HCT116 (cell line): Measurements from ENCODE around the gene ARL5B. TPM values are rescaled to one million over a fixed set of nuclear protein-coding genes. Genes with fewer than 3 reads are reported as not detected.

ENCODE experiments used
- ATAC-seq: fragments of 200-7000 bp; cut with Tn5 transposase; 2 replicates; pipeline ENCODE4 v1.9.1; 2020; ENCODE audit warnings: mild to moderate bottlenecking, moderate library complexity
- BruUV-seq: library from RNA; stranded (reverse); fragments of 400-500 nt; replicated peaks from 2 replicates; lab custom pipeline; 2021; lab: Mats Ljungman, UMichigan
- CTCF ChIA-PET: fragments of 300-600 bp; sonication (Branson Sonifier 250); formaldehyde crosslinking; loops from one replicate; lab custom pipeline; 2021; ENCODE audit warnings: antibody characterized with exemption; lab: Charles Lee
- POLR2A ChIA-PET: fragments of 300-600, 350-600 bp; sonication (Branson Sonifier 250); formaldehyde crosslinking; loops from one replicate; lab custom pipeline; 2021; ENCODE audit warnings: antibody characterized with exemption; lab: Charles Lee
- RAD21 ChIA-PET, 2 experiments: fragments of 300-600 bp; sonication (Branson Sonifier 250); formaldehyde crosslinking; loops; one replicate each; lab custom pipeline; 2023; ENCODE audit warnings: low total read pairs in 2 of 2; ENCODE audit not compliant: uncharacterized antibody in 2 of 2, unreplicated experiment in 2 of 2, low non-redundant PET in 1 of 2; lab: Charles Lee
- DNase-seq: peaks from one replicate; pipeline ENCODE4 v3.0.0-alpha.2; 2010; ENCODE audit warnings: low read depth, low spot score
- H2AFZ ChIP-seq: fragments of 200-600 bp; shearing (Covaris generic), sonication (generic); 2 replicates; pipeline ENCODE4 v1.6.1; 2017; ENCODE audit warnings: low read depth, mixed run types, mixed read lengths, antibody characterized with exemption, low read length; ENCODE audit not compliant: poor library complexity, severe bottlenecking
- H3K27ac ChIP-seq: 2 replicates; pipeline ENCODE4 v1.5.1; 2012; ENCODE audit warnings: low read depth, low read length
- H3K27me3 ChIP-seq: fragments of 200-600 bp; sonication (generic); 2 replicates; pipeline ENCODE4 v1.6.1; 2016; ENCODE audit warnings: mixed run types, low read length, mixed read lengths; ENCODE audit not compliant: insufficient read depth
- H3K36me3 ChIP-seq, 2 experiments: fragments of 200-500 bp in 1 of 2; fragments of 200-600 bp in 1 of 2; sonication (Bioruptor generic) in 1 of 2; sonication (generic) in 1 of 2; 2 replicates each; pipeline versions ENCODE4 v1.5.1 to v1.6.1; 2014 to 2016; ENCODE audit warnings: low read length in 2 of 2, inconsistent platforms in 1 of 2, mixed read lengths in 1 of 2, mixed run types in 1 of 2; ENCODE audit not compliant: insufficient read depth in 2 of 2, control insufficient read depth in 1 of 2
- H3K4me1 ChIP-seq, 2 experiments: fragments of 200-600 bp in 1 of 2; sonication (generic) in 1 of 2; 2 replicates each; pipeline versions ENCODE4 v1.5.1 to v1.6.1; 2012 to 2017; ENCODE audit warnings: low read length in 2 of 2, inconsistent platforms in 1 of 2, mild to moderate bottlenecking in 1 of 2, mixed read lengths in 1 of 2, mixed run types in 1 of 2, moderate library complexity in 1 of 2; ENCODE audit not compliant: insufficient read depth in 2 of 2, control insufficient read depth in 1 of 2
- H3K4me2 ChIP-seq: fragments of 200-600 bp; sonication (generic); 2 replicates; pipeline ENCODE4 v1.6.1; 2017; ENCODE audit warnings: mixed run types, low read length, mixed read lengths
- H3K4me3 ChIP-seq, 2 experiments: fragments of 200-600 bp in 1 of 2; sonication (generic) in 1 of 2; replicated peaks in 1 of 2; 2 replicates each; pipeline ENCODE4 v1.5.1; 2011 to 2016; ENCODE audit warnings: low read length in 2 of 2, control low read depth in 1 of 2, low read depth in 1 of 2, mild to moderate bottlenecking in 1 of 2, mixed read lengths in 1 of 2, mixed run types in 1 of 2
- H3K79me2 ChIP-seq: fragments of 200-600 bp; sonication (generic); 2 replicates; pipeline ENCODE4 v1.6.1; 2017; ENCODE audit warnings: mild to moderate bottlenecking, mixed run types, low read length, moderate library complexity, mixed read lengths; ENCODE audit not compliant: insufficient read depth
- H3K9ac ChIP-seq: fragments of 200-600 bp; sonication (generic); 2 replicates; pipeline ENCODE4 v1.6.1; 2016; ENCODE audit warnings: low read length, mixed read lengths
- H3K9me2 ChIP-seq: fragments of 200-600 bp; sonication (generic), shearing (Covaris generic); 2 replicates; pipeline ENCODE4 v1.6.1; 2017; ENCODE audit warnings: mixed run types, mild to moderate bottlenecking, moderate library complexity; ENCODE audit not compliant: insufficient read depth
- H3K9me3 ChIP-seq, 2 experiments: fragments of 200-500 bp in 1 of 2; fragments of 200-600 bp in 1 of 2; sonication (Bioruptor generic) in 1 of 2; sonication (generic) in 1 of 2; 2 replicates each; pipeline ENCODE4 v1.6.1; 2014 to 2017; ENCODE audit warnings: low read length in 2 of 2, mixed read lengths in 2 of 2, inconsistent platforms in 1 of 2, low read depth in 1 of 2, mild to moderate bottlenecking in 1 of 2, mixed run types in 1 of 2, moderate library complexity in 1 of 2; ENCODE audit not compliant: control insufficient read depth in 1 of 2, insufficient read depth in 1 of 2
- H4K20me1 ChIP-seq: fragments of 200-600 bp; sonication (generic), shearing (Covaris generic); 2 replicates; pipeline ENCODE4 v1.6.1; 2017; ENCODE audit warnings: mixed run types, mild to moderate bottlenecking, moderate library complexity; ENCODE audit not compliant: insufficient read depth
- ATF3 ChIP-seq: IDR thresholded peaks from 2 replicates; pipeline ENCODE4 v1.6.1; 2012
- CBX3 ChIP-seq: IDR thresholded peaks from 2 replicates; pipeline ENCODE4 v1.6.1; 2012; ENCODE audit warnings: low read depth
- CTCF ChIP-seq, 3 experiments: fragments of 200-600 bp in 1 of 3; sonication (generic) in 1 of 3; IDR thresholded peaks in 2 of 3; conservative IDR thresholded peaks in 1 of 3; 2 replicates each; pipeline ENCODE4 v1.5.1; 2012 to 2017; ENCODE audit warnings: low read depth in 2 of 3, low read length in 2 of 3, antibody characterized with exemption in 1 of 3, borderline replicate concordance in 1 of 3, control low read depth in 1 of 3, mild to moderate bottlenecking in 1 of 3, mixed read lengths in 1 of 3, mixed run types in 1 of 3, moderate library complexity in 1 of 3; ENCODE audit not compliant: insufficient read depth in 1 of 3
- EGR1 ChIP-seq: IDR thresholded peaks from 2 replicates; pipeline ENCODE4 v1.6.1; 2012; ENCODE audit warnings: low read depth
- ELF1 ChIP-seq: IDR thresholded peaks from 2 replicates; pipeline ENCODE4 v1.6.1; 2012; ENCODE audit warnings: low read depth, borderline replicate concordance
- EZH2 ChIP-seq: fragments of 200-600 bp; sonication (generic); IDR thresholded peaks from 2 replicates; pipeline ENCODE4 v1.6.1; 2017; ENCODE audit warnings: antibody characterized with exemption, mixed run types
- FOSL1 ChIP-seq: IDR thresholded peaks from 2 replicates; pipeline ENCODE4 v1.6.1; 2012; ENCODE audit warnings: low read depth
- MAX ChIP-seq: IDR thresholded peaks from 2 replicates; pipeline ENCODE4 v1.6.1; 2012
- POLR2A ChIP-seq: IDR thresholded peaks from 2 replicates; pipeline ENCODE4 v1.7.0; 2011; ENCODE audit warnings: borderline replicate concordance; ENCODE audit not compliant: insufficient read depth, insufficient read length; ENCODE audit errors: extremely low read depth
- POLR2AphosphoS5 ChIP-seq: IDR thresholded peaks from 2 replicates; pipeline ENCODE4 v1.6.1; 2011; ENCODE audit warnings: mild to moderate bottlenecking, low read depth, low read length, moderate library complexity
- REST ChIP-seq: IDR thresholded peaks from 2 replicates; pipeline ENCODE4 v1.6.1; 2012; ENCODE audit warnings: low read depth
- SP1 ChIP-seq: IDR thresholded peaks from 2 replicates; pipeline ENCODE4 v1.6.1; 2012; ENCODE audit warnings: low read depth
- SRF ChIP-seq: IDR thresholded peaks from 2 replicates; pipeline ENCODE4 v1.6.1; 2012; ENCODE audit warnings: low read depth
- TCF7L2 ChIP-seq: IDR thresholded peaks from 2 replicates; pipeline ENCODE4 v1.7.0; 2011; ENCODE audit warnings: borderline replicate concordance, inconsistent platforms; ENCODE audit not compliant: insufficient read depth, insufficient read length; ENCODE audit errors: extremely low read depth
- YY1 ChIP-seq: IDR thresholded peaks from 2 replicates; pipeline ENCODE4 v1.6.1; 2011; ENCODE audit warnings: low read length, low read depth, moderate library complexity, mild to moderate bottlenecking; ENCODE audit not compliant: insufficient replicate concordance; ENCODE audit errors: extremely low read depth
- ZBTB33 ChIP-seq: IDR thresholded peaks from 2 replicates; pipeline ENCODE4 v1.6.1; 2011; ENCODE audit warnings: mild to moderate bottlenecking, low read length, moderate library complexity; ENCODE audit not compliant: insufficient replicate concordance; ENCODE audit errors: extremely low read depth
- ZFX ChIP-seq: fragments of 450-650 bp; IDR thresholded peaks from 2 replicates; pipeline ENCODE4 v1.6.1; 2017
- intact Hi-C: fragments of 100-400 bp; cut with micrococcal nuclease; formaldehyde crosslinking; loops from 2 replicates; pipeline ENCODE4 v1.10.0; 2022
- total RNA-seq: library from RNA; stranded (reverse); gene quantifications from one replicate; pipeline ENCODE4 v1.2.1, GENCODE V29; 2021; ENCODE audit not compliant: unreplicated experiment

ARL5B gene
- total RNA-seq, 1 experiment from 2014 or later = 21.1 TPM

GRCh38 chr10:18710201-18710653, 51.0 kb downstream of the ARL5B start:
- no peaks in the 10 kb centered on the region for H3K79me2 ChIP-seq
- H3K27ac ChIP-seq = no peak overlapping the region
- DNase-seq = no peak
- TF ChIP-seq EZH2 (no peak), CTCF (IDR thresholded peaks at IDR 0.05 in 2 of 3, conservative IDR thresholded peaks at IDR 0.05 in 1 of 3; ENCODE audit: borderline replicate concordance in 1 of 3, insufficient read depth in 1 of 3, low read depth in 2 of 3, low read length in 2 of 3) (no peak), EGR1 (no peak), YY1 (no peak), FOSL1 (no peak), TCF7L2 (no peak), ZFX (no peak), POLR2A (no peak), MAX (no peak), REST (no peak), SP1 (no peak), ELF1 (no peak), POLR2AphosphoS5 (no peak), ATF3 (no peak), CBX3 (no peak), SRF (no peak), ZBTB33 (no peak)
- intact Hi-C loops = no loop called here
- no peaks in the 10 kb centered on the region for H3K9me3 ChIP-seq
- H3K9ac ChIP-seq = no peak overlapping the region
- ChIA-PET POLR2A (no interaction called here), CTCF (no interaction called here), RAD21 (no interaction called here)
- ATAC-seq = no peak
- peaks cover 0 to 3% of the 10 kb centered on the region in 2 experiments; a peak in 1 of 4 replicates for H3K4me1 ChIP-seq
- no peak overlapping the region for H3K4me2 ChIP-seq
- no peaks in the 10 kb centered on the region for H4K20me1 ChIP-seq
- no peak overlapping the region for H3K4me3 ChIP-seq
- no peak overlapping the region for H2AFZ ChIP-seq
- no peaks in the 10 kb centered on the region for H3K27me3 ChIP-seq
- H3K9me2 ChIP-seq = no peaks in the 10 kb centered on the region
- no peaks in the 10 kb centered on the region for H3K36me3 ChIP-seq
- BruUV-seq = no TSS peak
